HFFc6 (cell line): Measurements from ENCODE around the gene NUP160. TPM values are rescaled to one million over a fixed set of nuclear protein-coding genes. Genes with fewer than 3 reads are reported as not detected.

Experiments
- DNase-seq: peaks from one replicate; pipeline ENCODE4 v3.0.0-alpha.2; 2018
- H3K27ac Mint-ChIP-seq: 2 replicates; pipeline ENCODE4 v1.8.0; 2020; ENCODE audit warnings: mild to moderate bottlenecking, mixed read lengths
- H3K27me3 Mint-ChIP-seq: 2 replicates; pipeline ENCODE4 v1.8.0; 2021; ENCODE audit warnings: mild to moderate bottlenecking, moderate library complexity, mixed read lengths; ENCODE audit not compliant: insufficient read depth
- H3K36me3 Mint-ChIP-seq: 2 replicates; pipeline ENCODE4 v1.8.0; 2021; ENCODE audit warnings: low read depth, mixed read lengths
- H3K4me1 Mint-ChIP-seq: 2 replicates; pipeline ENCODE4 v1.8.0; 2020; ENCODE audit warnings: low read depth, mixed read lengths
- H3K4me3 Mint-ChIP-seq: 2 replicates; pipeline ENCODE4 v1.8.0; 2020; ENCODE audit warnings: mild to moderate bottlenecking, moderate library complexity, mixed read lengths
- H3K9me3 Mint-ChIP-seq: 2 replicates; pipeline ENCODE4 v1.8.0; 2020; ENCODE audit warnings: mild to moderate bottlenecking, mixed read lengths
- total RNA-seq, 6 experiments: library from RNA; stranded (reverse); fragmentation: NEBNext Ultra II Directional; extraction: Animal tissue kit (Norgen Biotek cat#: 25700); gene quantifications; 2 replicates in 1 of 6; 3 replicates in 5 of 6; pipeline ENCODE4 v1.2.3, GENCODE V29; 2021
- TF ChIP-seq, protein P1 (sequence below): fragments of 200-600 bp; sonication (generic); IDR thresholded peaks from 2 replicates; pipeline ENCODE4 v1.5.0; 2021; ENCODE audit warnings: antibody characterized with exemption, mild to moderate bottlenecking

Gene NUP160
- total RNA-seq, 6 experiments from 2014 or later, result 18.1 to 23.1 (median 20.0) TPM

DNA sequence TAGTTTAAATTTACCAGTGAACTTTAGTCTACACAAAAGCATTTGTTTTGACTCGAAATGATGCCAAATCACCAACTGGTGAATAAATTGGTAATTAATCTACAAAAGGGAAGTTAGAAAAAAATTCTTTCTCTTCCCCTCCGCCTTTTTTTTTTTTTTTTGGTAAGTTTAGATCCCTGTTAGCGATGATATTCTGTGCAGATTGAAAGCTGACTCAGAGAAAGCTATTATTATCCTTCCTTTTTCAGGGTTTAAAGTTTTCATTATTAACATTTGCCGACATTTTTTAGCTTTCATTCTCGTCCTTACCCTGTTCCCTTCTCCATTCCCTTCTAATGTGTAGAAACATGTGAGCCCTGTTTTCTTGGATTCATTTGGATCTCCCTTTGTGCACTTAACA is 16.8 kb upstream of the NUP160 start:
- H3K4me1 Mint-ChIP-seq, result peaks cover 55% of the 10 kb centered on the region
- H3K36me3 Mint-ChIP-seq, result no peaks in the 10 kb centered on the region
- H3K27ac Mint-ChIP-seq, result peak overlapping the region; percentile 88
- peak overlapping the region; percentile 80 for H3K4me3 Mint-ChIP-seq
- TF ChIP-seq, protein P1, sequence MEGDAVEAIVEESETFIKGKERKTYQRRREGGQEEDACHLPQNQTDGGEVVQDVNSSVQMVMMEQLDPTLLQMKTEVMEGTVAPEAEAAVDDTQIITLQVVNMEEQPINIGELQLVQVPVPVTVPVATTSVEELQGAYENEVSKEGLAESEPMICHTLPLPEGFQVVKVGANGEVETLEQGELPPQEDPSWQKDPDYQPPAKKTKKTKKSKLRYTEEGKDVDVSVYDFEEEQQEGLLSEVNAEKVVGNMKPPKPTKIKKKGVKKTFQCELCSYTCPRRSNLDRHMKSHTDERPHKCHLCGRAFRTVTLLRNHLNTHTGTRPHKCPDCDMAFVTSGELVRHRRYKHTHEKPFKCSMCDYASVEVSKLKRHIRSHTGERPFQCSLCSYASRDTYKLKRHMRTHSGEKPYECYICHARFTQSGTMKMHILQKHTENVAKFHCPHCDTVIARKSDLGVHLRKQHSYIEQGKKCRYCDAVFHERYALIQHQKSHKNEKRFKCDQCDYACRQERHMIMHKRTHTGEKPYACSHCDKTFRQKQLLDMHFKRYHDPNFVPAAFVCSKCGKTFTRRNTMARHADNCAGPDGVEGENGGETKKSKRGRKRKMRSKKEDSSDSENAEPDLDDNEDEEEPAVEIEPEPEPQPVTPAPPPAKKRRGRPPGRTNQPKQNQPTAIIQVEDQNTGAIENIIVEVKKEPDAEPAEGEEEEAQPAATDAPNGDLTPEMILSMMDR, result no peak
- DNase-seq, result peak; percentile 11
- H3K9me3 Mint-ChIP-seq, result no peaks in the 10 kb centered on the region
- no peaks in the 10 kb centered on the region for H3K27me3 Mint-ChIP-seq

DNA sequence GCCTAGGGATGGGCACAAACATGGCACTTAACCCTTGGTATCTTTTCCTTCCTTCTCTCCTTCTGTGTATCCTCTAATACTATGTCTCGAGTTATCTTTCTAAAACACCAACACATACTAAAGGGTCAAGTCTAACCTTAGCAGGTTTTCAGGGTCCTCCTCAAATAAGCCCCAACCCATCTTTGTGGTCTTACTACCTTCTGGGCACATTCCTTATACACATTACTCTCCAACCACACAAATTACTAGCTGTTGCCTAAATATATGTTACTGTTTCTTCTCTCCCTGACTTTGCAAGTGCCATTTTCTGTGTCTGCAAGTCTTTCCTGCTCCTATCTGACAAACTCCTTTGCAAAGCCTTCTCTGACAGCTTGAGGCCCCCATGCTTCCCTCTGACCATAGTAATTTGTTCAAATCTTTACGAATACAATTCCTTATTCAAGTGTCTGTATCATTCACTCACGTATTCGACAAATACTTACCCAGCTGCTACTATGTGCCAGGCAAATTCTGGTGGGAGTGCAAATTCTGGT is 15.8 kb upstream of the NUP160 start:
- H3K4me3 Mint-ChIP-seq, result peak overlapping the region; percentile 19
- no peaks in the 10 kb centered on the region for H3K36me3 Mint-ChIP-seq
- DNase-seq, result no peak
- TF ChIP-seq, protein P1, result no peak
- no peaks in the 10 kb centered on the region for H3K9me3 Mint-ChIP-seq
- peak overlapping the region; percentile 88 for H3K27ac Mint-ChIP-seq
- no peaks in the 10 kb centered on the region for H3K27me3 Mint-ChIP-seq
- peaks cover 45% of the 10 kb centered on the region for H3K4me1 Mint-ChIP-seq

DNA sequence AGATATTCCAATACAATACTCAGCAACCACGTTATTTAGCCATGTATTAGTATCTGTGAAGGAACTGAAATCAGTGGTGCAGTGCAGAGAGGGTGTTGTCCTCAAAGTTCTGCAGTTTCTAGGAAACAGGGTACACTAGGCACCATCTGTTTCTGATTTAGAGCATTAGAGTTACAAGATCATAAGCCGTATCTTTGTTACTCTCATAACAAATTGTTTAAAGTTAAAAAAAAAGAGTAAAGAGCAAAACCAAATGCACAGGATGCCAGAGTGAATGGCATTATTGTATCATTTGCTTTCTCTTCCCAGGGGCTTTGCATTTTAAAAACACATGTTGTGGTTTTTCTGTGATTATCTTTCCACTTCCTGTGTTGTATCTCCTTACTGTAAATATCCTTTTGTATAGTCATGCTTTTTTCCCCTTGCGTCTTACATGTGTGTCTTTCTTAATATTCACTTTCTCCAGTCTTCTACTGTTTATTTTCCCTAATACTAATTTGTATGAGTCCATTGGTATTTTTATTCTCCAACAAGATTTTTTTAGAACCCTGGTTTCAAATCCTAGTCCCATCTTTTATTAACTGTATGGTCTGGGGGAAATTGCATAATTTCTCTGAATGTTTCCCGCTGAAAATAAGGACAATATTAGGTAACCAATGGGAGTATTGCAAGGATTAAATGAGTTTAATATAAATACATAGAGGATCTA is 15.2 kb upstream of the NUP160 start:
- Mint-ChIP-seq H3K4me3 (peak overlapping the region; percentile 37), H3K27me3 (no peaks in the 10 kb centered on the region), H3K4me1 (peaks cover 47% of the 10 kb centered on the region), H3K36me3 (no peaks in the 10 kb centered on the region), H3K9me3 (no peaks in the 10 kb centered on the region), H3K27ac (peak overlapping the region; percentile 88)
- DNase-seq, result peak; percentile 83
- TF ChIP-seq, protein P1, result no peak

DNA sequence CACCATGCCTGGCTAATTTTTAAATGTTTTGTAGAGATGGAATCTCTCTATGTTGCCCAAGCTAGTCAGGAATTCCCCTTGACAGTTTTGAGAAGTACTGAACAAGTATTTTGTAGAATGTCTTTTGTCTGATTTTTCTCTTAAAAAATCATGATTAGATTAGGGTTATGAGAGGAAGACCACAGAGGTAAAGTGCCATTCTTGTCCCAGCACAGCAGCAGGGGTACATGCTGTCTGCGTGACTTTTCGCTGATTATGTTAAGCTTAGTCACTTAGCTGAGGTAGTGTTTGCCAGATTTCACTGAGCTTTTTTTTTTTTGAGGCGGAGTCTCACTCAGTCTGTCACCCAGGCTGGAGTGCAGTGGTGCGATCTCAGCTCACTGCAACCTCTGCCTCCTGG is 13.6 kb upstream of the NUP160 start:
- H3K36me3 Mint-ChIP-seq, result no peaks in the 10 kb centered on the region
- no peaks in the 10 kb centered on the region for H3K9me3 Mint-ChIP-seq
- TF ChIP-seq, protein P1, result no peak
- H3K4me1 Mint-ChIP-seq, result peaks cover 58% of the 10 kb centered on the region
- H3K27ac Mint-ChIP-seq, result peak overlapping the region; percentile 88
- peak overlapping the region; percentile 41; the same call in 1 of the 2 replicates for H3K4me3 Mint-ChIP-seq
- peak; percentile 48 for DNase-seq
- no peaks in the 10 kb centered on the region for H3K27me3 Mint-ChIP-seq

DNA sequence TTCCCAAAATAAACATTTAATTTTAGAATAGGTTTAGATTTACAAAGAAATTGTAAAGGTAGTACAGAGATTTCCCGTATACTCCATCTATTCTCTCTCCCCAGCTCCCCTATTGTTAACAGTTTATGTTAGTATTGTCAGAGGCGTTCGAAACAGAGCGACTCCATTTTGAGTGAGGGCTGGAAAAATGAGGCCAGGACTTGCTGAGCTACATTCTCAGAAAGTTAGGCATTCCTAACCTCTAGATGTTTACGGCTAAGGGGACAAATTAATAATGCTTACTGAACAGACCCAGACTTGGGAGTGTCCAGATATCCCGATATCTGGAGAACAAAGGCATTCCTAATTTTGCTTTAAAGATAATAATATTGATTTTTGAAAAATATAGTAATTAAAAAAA is 12.4 kb upstream of the NUP160 start:
- DNase-seq, result no peak
- TF ChIP-seq, protein P1, result no peak
- Mint-ChIP-seq H3K4me3 (no peak overlapping the region), H3K36me3 (no peaks in the 10 kb centered on the region), H3K9me3 (no peaks in the 10 kb centered on the region), H3K27me3 (no peaks in the 10 kb centered on the region), H3K4me1 (peaks cover 60% of the 10 kb centered on the region), H3K27ac (no peak overlapping the region)
